Measurements from ENCODE around the gene SFSWAP.

- no peak for TF ChIP-seq ZBTB43 (CRISPR knock-in tag; IDR thresholded peaks at IDR 0.05)
- TF ChIP-seq CTCF (IDR thresholded peaks at IDR 0.05): no peak
- TF ChIP-seq NR2C2 (CRISPR knock-in tag; IDR thresholded peaks at IDR 0.05): no peak
- TF ChIP-seq TEAD4 (CRISPR knock-in tag; IDR thresholded peaks at IDR 0.05): no peak
- no peak for TF ChIP-seq GABPB1 (CRISPR knock-in tag; IDR thresholded peaks at IDR 0.05)
- no peak for TF ChIP-seq MLX (CRISPR knock-in tag; IDR thresholded peaks at IDR 0.05)
- TF ChIP-seq USF1 (CRISPR knock-in tag; IDR thresholded peaks at IDR 0.05): no peak
- TF ChIP-seq PREB (CRISPR knock-in tag; IDR thresholded peaks at IDR 0.05; ENCODE audit: borderline replicate concordance): no peak
- no peak for TF ChIP-seq MAX (CRISPR knock-in tag; IDR thresholded peaks at IDR 0.05)
- TF ChIP-seq ETV6 (CRISPR knock-in tag; IDR thresholded peaks at IDR 0.05): no peak
- no peak for TF ChIP-seq ZSCAN18 (CRISPR knock-in tag; IDR thresholded peaks at IDR 0.05)
- TF ChIP-seq SMAD4 (CRISPR knock-in tag; IDR thresholded peaks at IDR 0.05): no peak
Observed at GRCh38 chr12:131698286-131698685, 12.6 kb upstream of the SFSWAP start.
